ENCODE results near the gene ANXA6. TPM values are rescaled to one million over a fixed set of nuclear protein-coding genes. Genes with fewer than 3 reads are reported as not detected.

Gene ANXA6
- total RNA-seq, 1 donor from 2014 or later = 631 TPM

DNA sequence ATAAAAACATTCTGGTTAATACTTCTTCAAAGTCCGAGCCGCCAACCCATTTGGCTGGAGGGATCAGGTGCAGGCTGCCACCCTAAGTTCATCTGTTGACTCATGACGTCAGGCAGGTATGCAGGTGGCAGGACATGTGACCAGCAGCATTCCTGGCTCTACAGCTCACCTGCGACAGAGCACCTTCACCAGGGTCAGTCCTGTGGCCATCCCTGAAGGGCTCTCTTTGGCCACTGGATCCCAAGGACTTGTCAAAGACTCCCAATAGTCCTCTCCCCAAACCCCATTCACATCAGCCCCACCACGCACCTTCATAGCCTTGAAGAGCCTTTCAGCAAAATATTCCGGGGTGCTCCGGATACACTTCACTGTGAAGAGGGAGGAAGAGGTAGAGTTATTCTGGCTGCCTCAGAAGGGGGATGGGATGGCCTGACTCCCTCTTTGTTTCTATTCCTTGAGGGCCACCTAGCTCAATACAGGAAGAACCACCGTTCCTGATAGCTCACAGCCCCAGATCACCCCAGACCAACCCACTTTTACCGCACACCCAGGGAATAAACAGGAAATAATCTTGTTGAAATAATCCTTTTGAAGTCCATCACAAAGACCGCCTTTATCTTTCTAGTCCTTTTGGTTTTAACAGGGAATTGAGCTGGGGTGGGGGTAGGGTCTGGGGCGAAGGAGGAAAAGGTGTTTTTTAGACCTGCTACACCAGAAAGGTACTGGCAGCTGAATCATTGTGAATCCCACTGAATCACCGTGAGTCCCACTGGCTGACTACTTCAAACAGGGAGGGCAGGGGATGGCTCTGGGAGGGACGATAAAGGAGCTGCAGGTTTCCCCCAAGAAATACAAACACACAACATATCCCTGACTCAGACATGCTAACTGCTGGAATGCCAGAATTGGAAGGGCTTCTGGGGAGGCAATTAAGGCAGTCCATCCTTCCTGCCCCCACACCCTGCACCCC is 26.4 kb downstream of the ANXA6 start:
- no peak for DNase-seq (ENCODE audit: low spot score)

DNA sequence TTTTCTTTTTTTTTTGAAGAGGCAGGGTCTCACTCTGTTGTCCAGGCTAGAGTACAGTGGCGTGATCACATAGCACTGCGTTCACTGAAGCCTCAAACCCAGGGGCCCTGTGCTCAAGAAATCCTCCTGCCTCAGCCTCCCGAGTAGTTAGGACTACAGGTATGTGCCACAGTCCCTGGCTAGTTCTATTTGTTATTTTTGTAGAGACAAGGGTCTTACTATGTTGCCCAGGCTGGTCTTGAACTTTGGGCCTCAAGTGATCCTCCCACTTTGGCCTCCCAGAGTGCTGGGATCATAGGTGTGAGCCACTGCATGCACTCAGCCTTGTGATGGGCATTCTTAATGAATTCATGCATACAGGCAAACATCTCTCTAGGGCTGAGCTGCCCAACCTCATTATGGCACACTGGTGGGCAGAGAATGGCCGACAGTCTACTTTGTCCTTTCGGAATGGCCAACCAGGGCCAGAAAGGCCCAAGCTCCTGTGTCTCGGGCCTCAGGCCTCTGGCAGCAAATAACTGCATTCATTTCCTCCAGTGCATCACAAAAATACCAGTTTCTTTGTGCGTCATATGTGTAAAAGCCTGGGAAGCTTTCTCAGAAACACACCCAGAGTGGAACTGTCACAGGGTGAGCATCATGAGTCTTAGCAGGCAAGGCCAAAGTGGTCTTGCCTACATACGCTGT is 27.2 kb downstream of the ANXA6 start:
- no peak for DNase-seq (ENCODE audit: low spot score)

DNA sequence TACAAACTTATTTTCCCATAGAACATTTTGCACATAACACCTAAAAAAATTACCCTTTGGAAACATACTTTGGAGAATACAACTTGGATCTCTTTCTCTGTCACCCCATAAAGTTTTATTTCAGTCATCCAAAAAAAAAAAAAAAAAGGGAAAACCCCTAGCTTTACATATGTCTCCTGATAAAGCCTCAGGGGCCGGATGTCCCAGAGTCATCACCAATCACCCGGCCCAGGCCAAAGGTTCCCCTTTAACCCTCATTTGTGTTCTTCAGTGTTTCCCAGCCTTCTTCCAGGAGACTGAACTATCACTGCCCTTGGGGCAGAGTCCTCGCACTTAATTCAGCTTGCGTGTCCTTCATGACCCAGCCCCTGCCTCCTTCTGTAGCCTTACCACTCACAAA is 28.8 kb downstream of the ANXA6 start:
- no peak for DNase-seq (ENCODE audit: low spot score)

DNA sequence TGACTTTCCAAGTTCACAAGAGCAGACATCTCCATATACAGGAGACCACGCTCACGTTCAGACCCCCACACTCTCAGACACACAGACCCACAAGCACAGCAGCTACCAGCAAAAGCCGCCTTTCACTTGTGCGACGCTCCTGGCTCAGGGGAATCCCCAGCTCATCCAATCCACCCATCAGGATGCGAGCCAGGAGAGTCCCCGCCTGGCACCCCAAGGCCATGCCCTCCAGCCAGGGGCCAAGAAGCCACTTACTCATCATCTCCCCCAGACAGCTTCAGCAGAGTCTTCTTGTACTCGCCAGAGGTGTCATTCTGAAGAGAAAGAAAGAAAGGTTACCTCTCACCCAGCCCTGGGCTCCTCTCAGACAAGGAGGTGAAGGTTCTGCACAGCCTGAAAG is 29.7 kb downstream of the ANXA6 start:
- no peak for DNase-seq (ENCODE audit: low spot score)

DNA sequence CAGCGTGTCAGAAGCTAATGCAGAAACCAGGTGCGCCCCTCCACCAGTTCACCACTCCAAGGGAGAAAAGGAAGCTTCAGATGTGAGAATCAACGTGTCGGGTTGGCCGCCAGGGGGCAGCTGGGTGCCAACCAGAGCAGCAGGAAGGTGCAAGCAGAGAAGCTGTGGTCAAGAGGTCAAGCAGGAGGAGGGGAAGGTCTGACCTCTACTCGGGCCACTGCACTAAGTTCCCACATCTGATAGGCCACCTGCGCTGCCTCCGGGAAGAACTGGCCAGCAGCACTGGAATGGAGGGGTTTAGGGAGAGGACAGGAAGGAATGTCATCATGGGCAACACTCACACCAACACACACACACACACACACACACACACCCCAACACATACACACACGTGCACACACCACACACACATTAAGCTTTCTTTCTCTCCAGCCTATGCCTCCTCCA is 31.4 kb downstream of the ANXA6 start:
- peak; percentile 91 for DNase-seq (ENCODE audit: low spot score)

DNA sequence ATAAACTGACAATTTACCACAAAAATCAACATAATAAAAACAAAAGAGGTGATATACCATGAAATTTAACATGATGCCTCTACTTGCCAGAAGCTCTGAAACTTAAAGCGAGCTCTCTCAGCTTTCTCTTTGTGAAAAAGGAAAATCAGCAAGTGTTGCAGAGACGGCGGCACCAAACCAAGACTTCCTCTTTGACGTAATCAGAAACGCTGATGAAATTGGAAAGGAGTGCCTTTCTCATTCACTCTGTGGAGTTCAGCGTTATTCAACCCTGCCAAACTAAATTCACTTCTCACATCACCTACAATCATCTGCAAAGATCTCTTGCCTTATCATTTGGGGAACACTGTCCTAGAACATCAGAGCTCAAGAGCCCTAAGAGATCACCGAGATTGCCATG is 32.2 kb downstream of the ANXA6 start:
- no peak for DNase-seq (ENCODE audit: low spot score)

DNA sequence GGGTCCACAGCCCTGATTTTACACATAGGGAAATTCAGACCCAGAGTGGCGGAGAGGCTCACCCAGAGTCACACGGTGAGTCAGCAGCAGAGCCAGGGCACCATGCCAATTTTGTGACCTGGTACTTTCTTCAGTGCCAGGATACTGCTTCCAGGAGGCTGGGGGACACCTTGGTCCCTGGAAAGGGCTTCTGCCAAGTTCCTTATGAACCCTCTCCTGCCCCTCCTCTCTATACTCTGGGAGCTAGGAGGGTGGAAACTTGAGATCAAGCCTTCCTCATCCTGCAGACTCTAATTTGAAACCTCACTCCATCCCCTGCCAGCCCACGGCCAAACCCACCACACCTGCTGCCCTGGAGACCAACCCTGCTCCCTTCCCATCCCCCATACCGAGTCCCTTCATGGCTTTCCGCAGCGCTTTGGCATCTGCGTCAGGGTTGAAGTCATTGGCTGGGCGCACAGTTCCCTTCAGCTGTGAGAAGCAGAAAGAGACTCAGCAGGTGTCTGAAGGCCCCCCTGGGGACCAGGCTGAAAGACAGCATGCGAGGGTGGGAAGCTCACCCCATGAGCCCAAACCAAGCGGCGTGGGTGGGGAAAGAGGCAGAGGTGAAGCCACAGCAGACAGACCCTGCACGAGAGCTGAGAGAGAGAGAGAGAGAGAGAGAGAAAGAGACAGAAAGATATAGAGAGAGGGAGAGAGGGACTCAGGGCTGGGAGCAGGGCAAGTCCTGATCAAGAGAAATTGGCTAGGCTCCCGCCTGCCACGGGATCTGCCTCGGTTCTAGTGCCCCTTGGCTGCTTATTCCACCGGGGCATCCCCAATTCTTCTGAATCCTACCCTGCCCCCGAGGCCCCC is 33.5 kb downstream of the ANXA6 start:
- no peak for DNase-seq (ENCODE audit: low spot score)

DNA sequence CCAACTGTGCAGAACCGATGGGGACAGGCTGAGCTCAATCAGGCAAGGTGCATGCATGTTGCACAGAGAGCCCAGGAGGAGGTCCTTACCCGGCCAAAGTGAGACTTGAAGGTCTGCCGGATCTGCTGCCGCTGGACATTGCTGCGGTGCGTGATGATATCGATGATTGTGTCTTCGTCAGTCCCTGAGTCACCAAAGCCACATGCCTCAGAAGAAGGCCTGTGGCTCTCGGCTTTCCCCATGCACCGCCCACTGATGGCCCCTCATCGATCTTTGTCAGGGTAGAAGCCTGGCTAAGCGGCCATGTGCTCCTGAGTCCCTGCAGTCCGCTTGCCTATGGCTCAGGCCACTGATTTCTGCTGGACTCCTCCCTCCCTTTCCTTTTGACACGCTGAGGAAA is 34.8 kb downstream of the ANXA6 start:
- DNase-seq (ENCODE audit: low spot score) = no peak

DNA sequence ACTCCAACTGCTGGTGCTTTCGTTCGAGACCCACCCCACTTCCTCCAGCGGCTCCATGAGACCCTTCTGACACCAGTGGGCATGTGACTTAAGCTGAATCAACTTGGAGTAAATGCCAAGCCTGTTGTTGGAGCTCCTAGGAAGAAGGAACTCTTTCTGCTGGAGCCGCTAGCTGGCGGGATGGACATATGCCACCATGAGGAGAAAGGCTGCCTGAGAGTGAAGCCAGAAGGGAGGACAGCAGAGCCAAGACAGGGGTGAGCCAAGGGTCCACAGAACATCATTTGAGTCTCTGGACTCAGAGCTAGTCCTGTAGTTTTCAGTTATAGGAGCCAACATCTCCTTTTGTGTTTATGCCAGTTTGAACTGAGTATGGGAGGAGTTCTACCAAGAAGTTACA is 35.9 kb downstream of the ANXA6 start:
- no peak for DNase-seq (ENCODE audit: low spot score)

DNA sequence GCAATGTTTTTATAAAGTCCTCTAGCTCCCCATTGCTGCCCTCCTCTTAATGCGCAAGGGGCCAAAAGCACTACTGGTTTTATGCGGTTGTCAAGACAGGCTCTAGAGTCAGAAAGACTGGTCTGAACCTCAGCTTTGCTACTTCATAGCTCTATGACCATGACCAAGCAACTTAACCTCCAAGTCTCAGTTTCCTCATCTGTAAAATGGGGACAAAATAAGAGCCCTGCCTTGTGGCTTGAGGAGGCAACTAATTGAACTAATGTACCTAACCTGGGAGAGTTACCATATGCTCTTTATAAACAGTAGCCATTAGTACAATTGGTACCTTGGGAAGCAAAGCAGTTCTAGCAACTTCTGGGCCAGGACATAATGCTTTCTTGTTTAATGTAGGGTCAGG is 36.5 kb downstream of the ANXA6 start:
- no peak for DNase-seq (ENCODE audit: low spot score)

DNA sequence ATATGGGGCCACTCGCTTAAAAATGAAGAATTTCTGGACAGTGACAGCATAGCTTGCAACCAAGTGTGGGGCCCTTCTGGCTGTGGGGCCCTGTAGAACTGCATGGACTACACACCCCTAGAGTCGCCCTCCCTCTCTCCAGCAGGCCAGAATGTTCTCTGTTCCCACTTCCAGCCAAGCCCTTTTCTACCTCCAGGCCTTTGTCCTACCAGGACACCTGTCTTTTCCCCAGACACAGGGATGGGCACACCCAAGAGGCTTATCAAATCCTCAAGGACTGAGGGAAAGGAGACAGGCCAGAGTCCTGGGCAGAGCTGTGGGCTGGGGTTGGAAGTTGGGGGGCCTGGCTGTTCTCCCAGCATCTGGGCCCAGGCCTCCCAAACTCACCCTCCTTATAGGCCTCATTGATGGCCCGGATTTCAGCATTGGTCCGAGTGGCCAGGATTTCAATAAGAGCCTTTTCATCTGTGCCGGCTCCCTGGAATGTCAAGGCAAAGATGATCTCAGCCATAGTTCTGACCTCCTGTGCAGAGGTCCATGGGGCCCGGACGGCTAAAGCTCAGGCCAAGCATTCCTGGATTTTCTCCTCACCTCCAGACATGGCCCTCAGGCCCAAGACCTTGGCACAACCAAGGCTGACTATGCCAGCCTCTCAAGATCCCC is 38.5 kb downstream of the ANXA6 start:
- no peak for DNase-seq (ENCODE audit: low spot score)

DNA sequence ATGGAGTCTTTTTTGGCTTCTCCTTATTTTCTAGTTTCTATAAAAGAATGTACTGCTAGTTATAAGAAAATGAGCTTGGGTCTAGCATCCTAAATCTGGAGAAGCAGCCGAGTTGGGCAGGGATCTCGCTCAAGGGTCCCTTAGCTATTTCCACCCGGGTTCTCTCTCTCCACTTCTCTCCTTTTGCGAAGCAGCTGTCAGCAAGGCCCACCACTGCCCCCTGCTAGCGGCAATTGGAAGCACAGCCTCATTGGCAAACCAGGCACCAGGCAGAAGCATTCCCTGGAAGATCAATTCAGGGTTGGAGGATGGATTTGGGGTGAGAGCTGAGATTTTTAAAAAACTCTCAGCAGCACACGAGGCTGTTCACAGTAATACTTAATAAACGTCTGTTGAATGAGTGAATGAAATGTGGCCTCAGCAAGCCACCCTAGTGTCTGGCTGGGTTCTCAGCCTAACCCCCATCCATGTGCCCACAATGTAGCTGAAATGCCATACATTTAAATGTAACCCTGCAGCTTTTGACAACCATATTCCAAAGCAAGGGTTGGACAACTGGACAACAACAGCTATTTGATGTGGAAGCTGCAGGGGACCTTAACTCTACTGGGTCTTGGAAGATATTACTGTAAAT is 42.2 kb downstream of the ANXA6 start:
- no peak for DNase-seq (ENCODE audit: low spot score)

DNA sequence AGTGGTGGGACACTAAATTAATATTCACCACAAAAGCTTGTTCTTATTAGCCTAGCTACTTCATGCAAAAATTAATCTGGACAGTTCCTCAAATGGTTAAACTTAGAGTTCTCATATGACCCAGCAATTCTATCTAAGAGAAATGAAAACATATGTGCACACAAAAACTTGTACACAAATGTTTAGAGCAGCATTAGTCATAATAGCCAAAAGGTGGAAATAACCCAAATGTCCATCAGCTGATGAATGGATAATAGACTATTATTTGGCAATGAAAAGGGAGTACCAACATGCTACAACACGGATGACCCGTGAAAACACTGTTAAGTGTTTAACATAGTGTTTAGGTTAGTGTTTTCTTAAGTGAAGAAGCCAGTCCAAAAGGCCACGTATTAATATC is 43.9 kb downstream of the ANXA6 start:
- no peak for DNase-seq (ENCODE audit: low spot score)

DNA sequence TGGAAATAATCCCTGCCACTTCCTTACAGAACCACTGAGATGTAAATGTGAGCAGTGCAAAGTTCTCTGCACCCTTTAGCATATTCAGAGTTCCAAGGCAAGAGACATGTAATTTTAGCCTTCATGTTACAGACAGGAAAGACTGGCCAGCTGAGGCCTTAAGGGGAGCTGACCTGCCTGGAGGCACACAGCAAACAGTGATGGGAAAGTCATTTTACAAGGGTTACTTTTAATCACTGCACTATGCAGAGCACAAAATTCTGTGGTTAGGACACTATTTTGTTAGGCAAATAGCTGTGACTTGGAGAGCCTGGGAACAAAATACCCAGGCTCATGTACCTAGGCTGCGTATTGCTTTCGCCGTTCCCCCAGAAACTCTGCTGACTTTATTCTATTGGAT is 46.6 kb downstream of the ANXA6 start:
- DNase-seq (ENCODE audit: low spot score) = no peak

DNA sequence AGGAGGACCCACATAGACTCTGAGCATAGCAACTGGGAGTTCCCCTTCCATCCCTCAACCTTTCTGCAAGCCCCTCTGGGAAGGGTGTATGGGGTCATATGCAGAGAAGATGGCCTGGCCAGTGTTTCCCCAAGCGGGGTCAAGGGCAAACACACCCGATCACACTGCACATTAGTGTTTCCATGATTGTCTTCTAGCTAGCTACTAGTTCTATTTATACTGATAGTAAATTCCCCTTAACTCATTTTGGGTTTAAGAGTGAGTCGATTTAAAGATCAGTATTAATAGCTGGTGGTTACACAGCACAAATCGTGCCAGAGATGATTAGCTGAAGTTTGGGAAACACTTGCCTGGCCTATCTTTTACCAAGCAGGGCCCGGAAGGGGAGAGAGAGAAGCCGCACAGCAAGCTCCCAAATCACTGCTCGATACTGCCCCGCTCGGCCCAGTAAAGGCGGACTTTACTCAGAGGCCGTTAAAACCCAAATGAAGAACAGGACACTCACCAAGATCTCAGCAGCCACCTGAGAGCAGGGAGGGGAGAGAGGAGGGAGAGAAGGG is 47.4 kb downstream of the ANXA6 start:
- DNase-seq (ENCODE audit: low spot score) = no peak

DNA sequence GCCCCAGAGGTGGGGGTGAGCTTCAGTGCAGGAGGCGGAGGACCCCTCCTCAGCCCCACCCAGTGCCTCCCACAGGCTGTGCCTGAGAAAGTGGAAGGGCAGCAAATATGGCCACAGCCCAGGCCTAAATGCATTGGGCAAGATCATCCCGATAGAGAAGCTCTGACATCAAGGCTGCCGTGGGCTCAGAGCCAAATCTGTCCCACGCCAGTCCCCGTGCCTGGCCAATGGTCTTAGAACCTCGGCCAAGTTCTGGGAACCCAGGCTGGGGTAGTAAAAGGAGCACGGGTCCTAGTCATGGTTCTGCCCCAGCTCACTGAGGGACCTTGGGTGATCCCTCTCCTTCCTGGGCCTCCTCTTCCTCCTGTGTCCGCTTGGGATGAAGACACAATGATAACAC is 49.0 kb downstream of the ANXA6 start:
- no peak for DNase-seq (ENCODE audit: low spot score)

DNA sequence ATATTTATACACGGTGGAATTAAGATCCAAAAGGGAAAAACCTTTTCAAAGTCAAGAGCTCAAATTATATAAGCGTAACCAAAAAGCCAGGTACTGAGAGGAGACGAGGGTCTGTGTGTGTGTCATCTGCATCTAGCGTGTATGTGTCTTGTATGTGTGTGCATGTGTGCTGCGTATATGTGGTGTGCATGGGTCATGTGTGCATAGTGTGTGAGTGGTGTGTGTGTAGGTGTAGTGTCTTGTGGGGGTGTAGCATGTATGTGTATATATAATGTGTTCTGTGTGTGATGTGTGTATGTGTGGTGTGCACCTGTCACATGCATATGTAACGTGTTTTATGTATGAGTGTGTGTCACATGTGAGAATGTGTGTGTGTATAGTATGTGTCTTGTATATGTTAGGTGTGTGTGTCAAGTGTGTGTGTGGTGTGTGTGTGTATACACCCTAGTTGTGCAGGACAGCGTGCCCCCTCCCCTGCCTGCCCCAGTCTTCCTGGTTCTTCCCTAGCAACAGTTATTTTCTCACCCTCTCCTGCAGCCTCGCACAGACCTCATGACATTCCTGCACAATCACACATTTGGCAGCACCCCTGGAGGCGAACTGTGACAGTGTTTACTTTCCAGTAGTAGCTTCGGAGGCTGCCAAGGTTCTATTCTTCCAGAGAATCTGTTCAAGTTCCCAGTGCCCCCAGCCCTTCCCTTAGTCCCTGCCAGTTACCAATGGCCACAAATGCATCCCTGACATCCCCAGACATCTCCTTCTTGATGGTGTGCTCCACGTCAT is 49.6 kb downstream of the ANXA6 start:
- no peak for DNase-seq (ENCODE audit: low spot score)

DNA sequence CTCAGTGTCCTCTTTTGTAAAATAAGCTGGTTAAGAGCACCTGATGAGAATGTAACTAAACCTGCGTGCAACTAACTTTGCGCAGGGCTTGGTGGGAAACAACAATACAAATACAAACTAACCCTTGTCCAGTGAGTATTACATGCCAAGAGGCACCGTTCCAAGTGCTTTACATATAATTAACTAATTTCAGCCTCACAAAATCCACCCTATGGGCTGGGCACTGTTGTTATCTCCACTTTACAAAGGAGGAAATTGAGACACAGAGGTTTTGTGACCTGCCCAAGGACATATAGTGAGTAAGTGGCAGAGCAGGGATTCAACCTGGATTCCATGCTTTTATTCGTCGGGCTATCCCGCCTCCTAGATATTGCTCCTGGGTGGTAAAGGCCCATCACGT is 50.5 kb downstream of the ANXA6 start:
- no peak for DNase-seq (ENCODE audit: low spot score)

DNA sequence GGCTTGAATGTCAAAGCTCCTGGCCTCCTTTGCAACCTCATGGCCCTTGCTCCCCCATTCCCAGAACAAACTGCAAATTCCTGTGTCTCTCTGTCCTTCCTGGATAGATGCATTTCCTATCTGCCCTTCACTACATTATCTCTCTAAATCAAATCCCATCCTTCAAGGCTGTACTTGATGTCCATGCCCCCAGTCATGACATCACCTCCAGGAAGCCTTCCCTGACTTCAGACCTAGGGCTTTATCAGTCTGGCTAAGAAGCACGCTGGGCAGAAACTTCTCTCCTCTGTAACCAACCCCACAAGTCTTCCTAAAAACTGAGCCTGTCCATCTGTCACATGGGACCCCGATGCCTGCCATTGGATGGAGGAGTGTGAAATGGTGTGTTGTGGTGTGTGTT is 51.1 kb downstream of the ANXA6 start:
- no peak for DNase-seq (ENCODE audit: low spot score)

All from mesenteric fat pad (tissue), 1 donor.